ENCODE measurements around the gene PCBP3. TPM values are rescaled to one million over a fixed set of nuclear protein-coding genes. Genes with fewer than 3 reads are reported as not detected.

The PCBP3 gene
- total RNA-seq, 1 experiment from 2014 or later = 10.9 TPM

DNA sequence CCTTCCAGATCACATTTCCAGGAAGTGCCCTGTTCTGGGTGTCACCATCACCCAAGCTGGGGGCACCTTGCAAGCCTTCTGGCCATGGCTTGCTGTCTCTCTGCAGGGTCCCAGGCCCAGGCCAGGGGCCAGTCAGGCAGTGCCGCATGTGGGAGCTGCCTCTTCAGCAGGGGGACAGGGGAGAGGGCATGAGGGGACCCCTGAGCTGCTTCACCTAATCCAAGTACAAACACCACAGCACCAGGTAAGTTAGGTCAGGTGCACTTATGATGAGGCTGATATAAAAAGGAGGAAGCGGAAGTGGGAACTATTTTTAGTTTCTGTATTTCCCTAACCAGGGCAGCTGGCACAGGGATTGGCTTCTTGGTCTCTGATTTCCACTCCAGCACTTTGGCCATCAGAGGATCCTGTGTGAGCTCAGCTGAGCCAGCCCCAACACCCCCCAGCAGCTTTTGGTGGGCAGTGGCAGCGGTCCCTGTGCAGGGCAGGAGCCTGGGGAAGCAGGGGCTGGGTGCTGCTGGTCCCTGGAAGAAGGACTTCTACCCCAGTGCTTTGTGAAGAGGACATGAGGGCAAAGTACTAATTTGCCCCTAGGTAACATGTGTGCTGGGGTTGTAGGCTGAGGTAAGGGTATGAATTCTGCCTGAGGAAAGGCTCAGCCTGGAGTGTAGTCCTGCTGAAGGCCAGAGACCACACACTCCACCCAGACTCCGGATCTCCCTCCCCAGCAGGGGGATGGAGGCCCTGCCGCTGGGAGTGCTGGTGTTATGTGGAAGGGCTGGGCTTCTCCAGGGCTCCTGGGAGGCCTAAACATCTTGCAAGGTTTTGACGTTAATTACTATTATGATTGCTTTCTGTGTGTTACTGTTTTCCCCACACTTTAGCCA, 3.3 kb upstream of the PCBP3 start:
- TF ChIP-seq, protein P1, sequence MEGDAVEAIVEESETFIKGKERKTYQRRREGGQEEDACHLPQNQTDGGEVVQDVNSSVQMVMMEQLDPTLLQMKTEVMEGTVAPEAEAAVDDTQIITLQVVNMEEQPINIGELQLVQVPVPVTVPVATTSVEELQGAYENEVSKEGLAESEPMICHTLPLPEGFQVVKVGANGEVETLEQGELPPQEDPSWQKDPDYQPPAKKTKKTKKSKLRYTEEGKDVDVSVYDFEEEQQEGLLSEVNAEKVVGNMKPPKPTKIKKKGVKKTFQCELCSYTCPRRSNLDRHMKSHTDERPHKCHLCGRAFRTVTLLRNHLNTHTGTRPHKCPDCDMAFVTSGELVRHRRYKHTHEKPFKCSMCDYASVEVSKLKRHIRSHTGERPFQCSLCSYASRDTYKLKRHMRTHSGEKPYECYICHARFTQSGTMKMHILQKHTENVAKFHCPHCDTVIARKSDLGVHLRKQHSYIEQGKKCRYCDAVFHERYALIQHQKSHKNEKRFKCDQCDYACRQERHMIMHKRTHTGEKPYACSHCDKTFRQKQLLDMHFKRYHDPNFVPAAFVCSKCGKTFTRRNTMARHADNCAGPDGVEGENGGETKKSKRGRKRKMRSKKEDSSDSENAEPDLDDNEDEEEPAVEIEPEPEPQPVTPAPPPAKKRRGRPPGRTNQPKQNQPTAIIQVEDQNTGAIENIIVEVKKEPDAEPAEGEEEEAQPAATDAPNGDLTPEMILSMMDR (conservative IDR thresholded peaks at IDR 0.05) = no peak
- Histone ChIP-seq H2BK20ac (ENCODE audit: low read depth, low read length, poor library complexity, severe bottlenecking) (no peak overlapping the region), H3K56ac (ENCODE audit: insufficient read length, low read depth, low read length) (no peak overlapping the region), H3K23me2 (ENCODE audit: insufficient read length, low read depth, low read length, poor library complexity, severe bottlenecking) (peaks cover 7% of the 10 kb centered on the region), H3K9ac (ENCODE audit: extremely low read depth, insufficient read length, low read length) (no peak overlapping the region), H3K18ac (ENCODE audit: insufficient read length, low read depth, low read length) (no peak overlapping the region), H3K27ac (ENCODE audit: insufficient read length, low read depth, low read length) (no peak overlapping the region), H3K9me3 (ENCODE audit: control insufficient read depth, low read depth, low read length) (no peaks in the 10 kb centered on the region), H4K91ac (ENCODE audit: insufficient read length, low read depth, low read length) (no peak overlapping the region), H2BK15ac (ENCODE audit: low read depth, low read length) (no peak overlapping the region), H3K14ac (ENCODE audit: insufficient read depth, low read length) (no peak overlapping the region), H4K20me1 (ENCODE audit: control insufficient read depth, insufficient read depth, insufficient read length) (no peaks in the 10 kb centered on the region), H3T11ph (ENCODE audit: low read length) (no peak overlapping the region), H2AK5ac (ENCODE audit: insufficient read length, low read length) (no peak overlapping the region), H3K79me1 (ENCODE audit: insufficient read depth, low read depth, low read length, poor library complexity, severe bottlenecking) (no peaks in the 10 kb centered on the region), H3K4me2 (ENCODE audit: insufficient read depth, insufficient read length, low read length) (no peak overlapping the region), H2BK12ac (ENCODE audit: insufficient read length, low read depth, low read length) (no peak overlapping the region), H3K4me1 (ENCODE audit: insufficient read depth, low read length) (no peaks in the 10 kb centered on the region), H3K27me3 (ENCODE audit: insufficient read depth, low read length) (peaks cover 5% of the 10 kb centered on the region; the same call in 1 of the 2 replicates), H3K4ac (ENCODE audit: low read depth, low read length) (no peak overlapping the region), H2AFZ (ENCODE audit: low read length) (no peak overlapping the region), H3K79me2 (ENCODE audit: insufficient read depth, low read length) (no peaks in the 10 kb centered on the region), H2BK120ac (ENCODE audit: low read depth, low read length, poor library complexity, severe bottlenecking) (no peak overlapping the region), H4K5ac (ENCODE audit: insufficient read length, low read depth, low read length) (no peak overlapping the region), H2BK5ac (ENCODE audit: insufficient read length, low read length) (no peak overlapping the region), H4K8ac (replicated peaks; ENCODE audit: insufficient read length, low read depth, low read length) (no peak overlapping the region), H3K23ac (ENCODE audit: insufficient read length, low read depth, low read length) (no peak overlapping the region)
- Mint-ChIP-seq H3K4me1 (peaks cover 28 to 29% of the 10 kb centered on the region in 2 experiments), H3K27ac (no peak overlapping the region), H3K27me3 (ENCODE audit: low read depth) (peaks cover 17% of the 10 kb centered on the region), H3K9me3 (no peaks in the 10 kb centered on the region), H3K36me3 (ENCODE audit: insufficient read depth in 1 of 3, low read depth in 3 of 3) (no peaks in the 10 kb centered on the region; a peak in 1 of 7 replicates), H3K4me3 (peak overlapping the region in 1 of 2 experiments; percentile 54; a peak in 1 of 5 replicates)
- WGBS (ENCODE audit: extremely low coverage, insufficient read length, low lambda C conversion rate) = no CpG with 5 or more reads among the region's 6 CpGs
- no peak for DNase-seq
